GM18498 (cell line): ENCODE data around the gene THSD7A.
"Not testable (repeated sequence)": the region's sequence is repeated elsewhere in the genome, so short reads cannot be mapped to it uniquely, and the experiment has no call there.

ENCODE experiments used
- ATAC-seq: cut with Tn5 transposase; IDR thresholded peaks from one replicate; pipeline ENCODE4 v1.9.1; 2021; ENCODE audit warnings: mild to moderate bottlenecking, moderate library complexity; ENCODE audit not compliant: unreplicated experiment

The THSD7A gene

DNA sequence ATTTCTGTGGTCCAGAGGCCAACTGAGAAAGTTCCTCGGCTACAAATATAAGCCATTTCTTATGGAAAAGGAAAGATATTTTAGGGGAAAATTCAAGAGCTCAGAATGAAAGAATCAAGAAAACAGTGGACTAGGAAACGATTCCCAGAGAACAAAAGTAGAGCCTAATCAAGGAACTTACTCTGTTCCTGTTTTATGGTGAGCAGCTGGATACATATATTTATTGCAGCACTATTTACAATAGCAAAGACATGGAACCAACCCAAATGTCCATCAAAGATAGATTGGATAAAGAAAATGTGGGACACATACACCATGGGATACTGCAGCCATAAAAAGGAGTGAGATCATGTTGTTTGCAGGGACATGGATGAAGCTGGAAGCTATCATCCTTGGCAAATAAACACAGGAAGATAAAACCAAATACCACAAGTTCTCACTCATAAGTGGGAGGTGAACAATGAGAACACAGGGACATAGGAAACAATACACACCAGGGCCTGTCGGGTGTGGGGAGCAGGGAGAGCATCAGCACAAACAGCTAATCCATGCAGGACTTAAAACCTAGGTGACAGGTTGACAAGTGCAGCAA lies 298.7 kb downstream of the THSD7A start:
- no peak for ATAC-seq

DNA sequence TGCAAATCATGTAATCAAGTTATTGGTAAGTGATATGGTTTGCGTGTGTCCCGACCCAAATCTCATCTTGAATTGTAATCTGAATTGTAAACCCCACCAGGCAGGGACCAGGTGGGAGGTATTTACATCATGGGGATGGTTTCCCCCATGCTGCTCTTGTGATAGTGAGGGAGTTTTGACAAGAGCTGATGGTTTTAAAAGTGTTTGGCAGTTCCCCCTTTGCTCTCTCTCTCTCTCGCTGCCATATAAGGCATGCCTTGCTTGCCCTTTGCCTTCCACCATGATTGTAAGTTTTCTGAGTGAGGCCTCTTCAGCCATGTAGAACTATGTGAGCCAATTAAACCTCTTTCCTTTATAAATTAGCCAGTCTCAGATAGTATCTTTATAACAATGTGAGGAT lies 302.6 kb downstream of the THSD7A start:
- ATAC-seq = no peak

GRCh38 chr7:11527707-11528106 lies 304.3 kb downstream of the THSD7A start:
- ATAC-seq = no peak

GRCh38 chr7:11524476-11525397 lies 307.3 kb downstream of the THSD7A start:
- ATAC-seq = no peak

- not testable (repeated sequence) for ATAC-seq
Observed at GRCh38 chr7:11521964-11522499, 310.0 kb downstream of the THSD7A start.

DNA sequence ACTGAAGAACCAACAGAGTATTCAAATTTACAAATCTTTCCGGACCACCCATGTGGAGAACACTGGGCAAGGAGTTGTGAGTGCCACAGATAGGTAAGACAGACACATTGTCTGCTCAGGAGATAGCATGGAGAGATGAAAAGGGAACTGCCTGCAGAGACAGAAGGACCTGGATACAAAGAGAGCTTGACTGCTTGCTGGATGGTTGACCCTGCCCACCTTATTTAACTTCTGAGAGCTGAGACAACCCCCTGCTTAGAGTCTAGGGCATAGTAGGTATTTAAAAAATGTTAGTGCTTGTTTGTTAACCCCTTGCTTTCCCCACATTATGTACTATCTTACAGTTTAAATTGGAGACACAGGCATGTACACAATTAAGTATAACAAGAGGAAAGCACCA lies 314.1 kb downstream of the THSD7A start:
- no peak for ATAC-seq

DNA sequence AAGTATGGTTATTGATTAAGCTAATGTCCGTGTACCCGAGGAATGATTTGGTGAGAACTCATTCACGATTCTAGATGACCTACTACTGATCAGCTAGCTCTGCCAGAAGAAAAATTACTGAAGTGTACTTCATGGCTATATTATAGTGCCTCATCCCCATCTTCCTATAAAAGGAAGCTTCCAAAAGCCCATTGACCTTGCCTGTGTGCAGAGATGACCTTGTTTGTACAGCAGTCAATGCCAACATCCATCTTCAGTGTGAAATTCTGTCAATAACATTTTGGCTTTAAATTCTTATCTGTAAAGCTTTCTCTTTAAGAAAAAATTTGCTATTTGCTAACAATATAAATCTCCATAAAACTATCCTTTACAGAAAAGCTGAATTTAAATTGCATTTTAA lies 315.7 kb downstream of the THSD7A start:
- ATAC-seq = no peak

GRCh38 chr7:11513460-11513859 lies 318.5 kb downstream of the THSD7A start:
- ATAC-seq = no peak

- ATAC-seq = no peak
Observed at GRCh38 chr7:11507929-11508328, 324.1 kb downstream of the THSD7A start.

DNA sequence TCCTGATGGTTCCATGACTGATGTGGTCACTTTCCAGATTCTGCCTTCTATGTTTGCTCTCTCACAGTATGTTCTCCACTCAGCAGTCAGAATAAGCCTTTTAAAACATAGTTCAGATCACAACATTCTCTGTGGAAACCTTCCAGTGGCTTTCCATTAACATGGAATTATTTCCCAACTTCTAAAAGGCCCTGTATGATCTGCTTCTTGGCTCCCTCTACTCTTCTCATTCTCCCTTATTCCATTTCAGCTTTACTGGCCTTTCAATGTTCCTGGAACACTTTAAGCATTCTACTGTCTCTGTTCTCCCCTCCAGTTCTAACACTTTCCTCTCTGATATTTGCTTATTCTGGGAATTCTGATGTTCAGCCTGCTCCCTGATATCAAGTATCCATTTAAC lies 325.6 kb downstream of the THSD7A start:
- ATAC-seq = no peak

- no peak for ATAC-seq
Observed at GRCh38 chr7:11505471-11505985, 326.5 kb downstream of the THSD7A start.

DNA sequence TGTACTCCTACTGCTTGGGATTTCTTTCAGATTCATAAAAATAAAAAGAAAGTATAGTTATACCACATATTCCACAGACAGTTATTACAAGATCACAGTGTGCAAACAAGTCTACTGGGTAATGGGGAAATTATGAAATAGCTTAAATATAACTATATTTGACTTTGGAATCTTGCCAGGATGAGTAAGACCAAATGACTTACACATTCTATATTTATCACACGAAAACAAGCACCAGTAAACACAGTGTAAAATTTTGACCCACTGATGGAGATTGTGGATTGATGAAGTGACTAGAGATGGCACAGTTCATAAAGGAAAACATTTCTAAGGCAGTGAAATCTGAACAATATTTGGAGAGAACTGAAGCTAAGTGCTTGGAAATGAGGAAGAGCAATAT lies 339.7 kb downstream of the THSD7A start:
- no peak for ATAC-seq

DNA sequence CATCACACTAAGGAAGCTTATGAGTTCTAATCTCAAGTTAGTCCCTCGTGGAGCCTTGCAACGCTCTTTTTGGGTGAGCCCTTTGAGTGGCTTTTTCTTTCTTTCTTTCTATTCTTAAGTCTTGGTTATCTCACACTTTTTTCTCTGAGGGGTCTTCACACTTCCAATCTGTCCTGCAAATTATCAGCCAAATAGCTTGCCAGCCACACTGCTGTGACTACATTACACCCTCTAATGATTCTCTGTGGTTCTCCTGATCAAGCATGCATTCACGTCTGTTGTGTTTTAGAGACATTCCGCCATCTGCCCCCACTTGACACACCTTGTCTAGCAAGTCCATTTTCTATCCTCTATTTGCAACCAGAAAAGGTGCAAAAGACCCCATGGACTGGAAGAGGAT lies 340.2 kb downstream of the THSD7A start:
- ATAC-seq = no peak

GRCh38 chr7:11489280-11489679 lies 342.7 kb downstream of the THSD7A start:
- ATAC-seq = no peak

DNA sequence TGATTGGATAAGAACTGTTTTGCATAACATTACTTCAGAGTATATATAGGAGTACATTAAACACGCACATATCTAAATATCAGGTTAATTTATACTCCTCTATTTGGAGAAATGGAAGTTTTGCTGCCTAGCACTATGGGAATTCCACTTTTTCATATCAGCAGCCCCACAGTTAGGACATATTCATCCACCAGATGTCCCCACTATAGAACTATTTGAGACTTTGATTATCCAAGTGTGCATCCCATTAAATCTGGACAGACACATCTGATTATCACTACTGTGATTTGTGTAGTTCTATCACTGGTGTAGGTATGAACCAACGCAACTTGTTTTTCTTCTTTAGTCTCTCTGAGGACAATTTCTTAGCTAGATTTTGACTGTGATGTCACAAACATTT lies 345.7 kb downstream of the THSD7A start:
- no peak for ATAC-seq

DNA sequence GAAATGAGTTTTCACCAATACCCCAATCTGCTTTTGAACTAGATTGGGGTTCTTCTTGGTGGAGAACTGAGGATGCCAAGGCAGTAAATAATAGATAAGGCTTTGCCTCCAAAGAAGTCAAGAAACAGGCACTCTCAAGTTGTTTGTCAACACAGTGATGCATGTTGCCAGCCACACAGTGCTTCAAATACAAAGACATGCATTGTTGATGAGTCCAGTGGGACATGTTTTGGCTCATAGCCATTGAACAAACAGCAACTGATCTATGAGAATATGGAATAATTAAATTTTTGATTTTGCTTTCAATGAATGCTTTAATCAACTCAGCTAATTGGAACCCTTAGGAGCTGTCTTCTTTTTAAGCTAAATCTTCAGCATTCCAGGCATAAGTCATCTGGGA lies 346.4 kb downstream of the THSD7A start:
- no peak for ATAC-seq

DNA sequence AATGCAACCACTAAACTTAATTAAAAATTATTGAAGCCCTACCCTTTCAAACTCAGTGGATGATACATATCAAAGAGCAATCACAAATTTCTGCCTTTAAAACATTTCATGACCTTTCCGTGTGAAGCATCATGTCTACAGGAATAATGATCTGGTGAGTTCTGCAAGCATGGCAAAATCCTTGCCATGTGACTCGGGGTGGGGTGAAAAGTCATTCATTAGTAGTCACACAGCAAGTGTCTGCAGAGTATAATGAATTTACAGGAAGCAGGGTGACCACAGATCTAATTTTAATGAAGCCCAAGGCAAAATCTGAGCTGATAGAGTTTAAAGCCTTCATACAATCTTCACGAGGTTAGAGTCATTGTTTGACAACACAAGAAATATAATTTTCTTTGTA lies 351.9 kb downstream of the THSD7A start:
- no peak for ATAC-seq

GRCh38 chr7:11478882-11479281 lies 353.1 kb downstream of the THSD7A start:
- ATAC-seq = no peak

DNA sequence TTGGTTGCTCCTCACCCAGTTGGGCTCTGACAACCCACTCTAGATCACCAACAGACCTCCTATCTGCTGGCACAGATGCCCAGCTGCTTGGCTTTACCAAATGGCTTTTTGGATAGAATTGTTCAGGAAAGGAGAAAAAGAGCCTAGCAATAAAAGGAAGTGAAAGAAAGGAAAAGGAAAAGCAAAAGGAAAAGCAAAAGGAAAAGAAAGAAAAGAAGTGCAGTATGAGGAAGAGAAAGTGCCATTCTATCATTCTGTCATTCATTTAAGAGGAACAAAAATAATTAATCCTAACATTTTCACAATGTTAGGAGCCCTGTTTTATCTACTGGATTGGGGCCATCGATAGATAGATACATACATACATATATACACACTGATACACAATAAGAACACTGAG lies 353.6 kb downstream of the THSD7A start:
- ATAC-seq = no peak

DNA sequence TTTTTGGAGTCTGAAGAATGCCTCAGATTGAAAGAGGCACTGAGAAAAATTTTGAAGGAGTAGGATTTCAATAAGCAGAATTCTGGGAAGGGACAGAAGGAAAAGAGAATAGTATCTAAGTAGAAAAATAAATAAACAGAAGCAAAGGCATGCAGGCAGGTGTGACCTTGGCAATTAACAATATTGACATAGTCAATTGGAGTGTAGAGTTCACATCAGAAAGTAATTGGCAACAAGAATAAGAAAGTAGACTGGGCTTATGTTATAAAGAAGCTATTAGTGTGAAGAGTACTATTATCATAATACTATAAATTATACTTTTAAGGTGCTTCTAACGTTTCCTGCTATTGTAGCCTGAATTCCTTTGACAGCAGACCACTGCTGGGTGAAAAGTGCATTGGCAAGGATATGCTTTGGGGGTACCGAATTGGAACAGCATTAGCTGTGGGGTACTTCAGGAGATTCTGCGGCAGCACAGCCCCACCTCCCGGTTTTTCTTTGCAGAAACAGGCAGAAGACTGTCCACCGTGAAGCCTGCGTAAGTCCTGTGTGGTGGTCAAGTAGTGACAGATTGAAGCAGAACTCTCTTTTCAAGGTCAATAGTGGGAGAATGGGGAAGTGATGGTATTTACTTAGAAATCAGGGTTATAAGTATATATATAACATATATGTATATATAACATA lies 357.0 kb downstream of the THSD7A start:
- no peak for ATAC-seq

DNA sequence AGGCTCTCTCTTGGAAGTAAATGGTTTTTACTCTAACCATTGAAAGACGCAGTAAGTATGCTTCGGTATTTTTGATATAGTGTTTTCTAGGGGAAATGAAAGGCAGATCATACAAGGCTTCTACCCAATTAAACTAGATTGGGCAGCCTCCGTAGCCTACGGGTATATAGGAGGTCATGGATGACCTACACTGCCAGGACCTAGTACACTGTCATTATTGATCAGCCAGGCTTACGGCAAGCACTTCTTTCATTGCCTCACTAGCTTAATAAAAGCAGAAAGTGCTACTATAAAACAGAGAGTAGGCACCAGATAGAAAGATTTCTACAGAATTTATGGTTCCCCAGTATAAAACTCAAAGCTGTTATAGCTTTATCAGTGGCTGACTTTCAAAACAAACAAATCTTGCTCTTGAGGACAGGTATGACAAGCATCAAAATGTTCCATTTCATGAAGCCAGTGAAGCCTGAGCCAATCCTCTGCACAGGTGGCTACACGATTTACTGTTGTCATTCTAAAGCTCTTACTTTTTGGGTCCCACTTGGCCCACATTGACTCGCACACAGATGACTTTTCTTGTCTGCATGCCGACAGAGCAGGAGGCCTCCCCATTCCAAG lies 358.1 kb downstream of the THSD7A start:
- no peak for ATAC-seq
